Lower leg skin (tissue), 3 donors: ENCODE data around the gene SS18L1.

ENCODE experiments used
- CTCF ChIP-seq, 3 donors: fragments of 450-650 bp; IDR thresholded peaks; one replicate each; pipeline ENCODE4 v1.5.1; 2016; ENCODE audit warnings: antibody characterized with exemption in 3 of 3, mild to moderate bottlenecking in 3 of 3, moderate library complexity in 2 of 3
- POLR2A ChIP-seq, 2 donors: fragments of 450-650 bp; IDR thresholded peaks; one replicate each; pipeline ENCODE4 v1.6.1; 2016 to 2017; ENCODE audit warnings: antibody characterized with exemption in 2 of 2, mild to moderate bottlenecking in 1 of 2, moderate library complexity in 1 of 2

GRCh38 chr20:62162765-62163484, 19.4 kb downstream of the SS18L1 start:
- TF ChIP-seq CTCF (IDR thresholded peaks at IDR 0.05) (no peak), POLR2A (IDR thresholded peaks at IDR 0.05) (no peak)
